ENCODE data around the gene HRAS. TPM values are rescaled to one million over a fixed set of nuclear protein-coding genes. Genes with fewer than 3 reads are reported as not detected.
A peak's percentile ranks its signal among the peaks of the same experiment; 100 is the strongest.

Gene HRAS
- total and polyA plus RNA-seq, 10 of the 15 experiments (the other 5 are each of a cell fraction or from before 2014, with no cell fraction given) = 2.8 to 72.4 (median 31.7) TPM

GRCh38 chr11:563812-564578, 28.6 kb upstream of the HRAS start:
- Histone ChIP-seq H2AFZ (ENCODE audit: control insufficient read depth, low read depth, low read length) (no peak overlapping the region), H3K27me3 (replicated peaks in 1 of 2; ENCODE audit: control insufficient read depth in 2 of 2, insufficient read depth in 2 of 2, low read length in 1 of 2) (no peaks in the 10 kb centered on the region; a peak in 1 of 4 replicates), H3K79me2 (ENCODE audit: control insufficient read depth, insufficient read depth, low read length) (peaks cover 30% of the 10 kb centered on the region), H3K9me3 (replicated peaks; ENCODE audit: control insufficient read depth, insufficient read depth, low read length) (no peaks in the 10 kb centered on the region), H3K4me3 (no peak overlapping the region), H3K4me2 (ENCODE audit: control insufficient read depth, insufficient read depth) (no peak overlapping the region), H3K9ac (ENCODE audit: control insufficient read depth, insufficient read depth, low read length) (no peak overlapping the region), H3K36me3 (ENCODE audit: control insufficient read depth in 2 of 2, insufficient read depth in 2 of 2, low read length in 1 of 2) (peaks cover 0 to 4% of the 10 kb centered on the region in 2 experiments; a peak in 1 of 4 replicates), H3K27ac (ENCODE audit: control insufficient read depth, insufficient read depth) (no peak overlapping the region), H3K4me1 (ENCODE audit: control insufficient read depth, insufficient read depth, low read length) (peaks cover 10% of the 10 kb centered on the region), H4K20me1 (ENCODE audit: control insufficient read depth, insufficient read depth) (no peaks in the 10 kb centered on the region)
- ChIA-PET SMC1A (ENCODE audit: uncharacterized antibody, unreplicated experiment) (no interaction called here), POLR2A (interaction anchor here (0.6 to 1.5 kb wide), 4 partner anchors 12 to 201 kb away, joined by 3 to 5 read pairs (median 4); partner anchors contain the start of gene PHRF1), RAD21 (ENCODE audit: unreplicated experiment) (interaction anchor here (0.7 kb wide), 1 partner anchor 9 kb away, joined by 3 read pairs; no protein-coding TSS in a partner anchor), CTCF (interaction anchor here (1.1 kb wide), 1 partner anchor 161 kb away, joined by 3 read pairs; no protein-coding TSS in a partner anchor)
- ATAC-seq = no peak
- no TSS peak for BruUV-seq (replicated peaks)
- FAIRE-seq = no peak
- DNase-seq (ENCODE audit: low read depth, low spot score) = no peak
- in situ Hi-C loops (cut with MboI) = no loop called here
- intact Hi-C loops (cut with micrococcal nuclease; ENCODE audit: unreplicated experiment) = no loop called here
- WGBS (ENCODE audit: insufficient coverage, insufficient replicate concordance, low lambda C conversion rate, missing lambda C conversion rate) = 85% methylated on average over 12 of the region's 12 CpGs
- TF ChIP-seq NFYA (IDR thresholded peaks at IDR 0.05; ENCODE audit: borderline replicate concordance, low read depth, low read length) = no peak
- peak; percentile 55; the same call in 1 of the 2 replicates for TF ChIP-seq POLR2AphosphoS2 (IDR thresholded peaks at IDR 0.05; ENCODE audit: low read depth, low read length)

- ChIA-PET POLR2A (interaction anchor here (1.1 kb wide), 1 partner anchor 24 kb away, joined by 3 read pairs; no protein-coding TSS in a partner anchor), SMC1A (ENCODE audit: uncharacterized antibody, unreplicated experiment) (no interaction called here), CTCF (interaction anchor here (1.1 kb wide), 1 partner anchor 162 kb away, joined by 3 read pairs; no protein-coding TSS in a partner anchor), RAD21 (ENCODE audit: unreplicated experiment) (interaction anchor here (0.7 kb wide), 1 partner anchor 8 kb away, joined by 3 read pairs; no protein-coding TSS in a partner anchor)
- Histone ChIP-seq H3K4me1 (ENCODE audit: control insufficient read depth, insufficient read depth, low read length) (peaks cover 10% of the 10 kb centered on the region), H2AFZ (ENCODE audit: control insufficient read depth, low read depth, low read length) (no peak overlapping the region), H3K9me3 (replicated peaks; ENCODE audit: control insufficient read depth, insufficient read depth, low read length) (no peaks in the 10 kb centered on the region), H4K20me1 (ENCODE audit: control insufficient read depth, insufficient read depth) (no peaks in the 10 kb centered on the region), H3K36me3 (ENCODE audit: control insufficient read depth in 2 of 2, insufficient read depth in 2 of 2, low read length in 1 of 2) (peaks cover 0 to 4% of the 10 kb centered on the region in 2 experiments; a peak in 1 of 4 replicates), H3K4me2 (ENCODE audit: control insufficient read depth, insufficient read depth) (no peak overlapping the region), H3K9ac (ENCODE audit: control insufficient read depth, insufficient read depth, low read length) (no peak overlapping the region), H3K4me3 (no peak overlapping the region), H3K79me2 (ENCODE audit: control insufficient read depth, insufficient read depth, low read length) (peaks cover 28% of the 10 kb centered on the region), H3K27me3 (replicated peaks in 1 of 2; ENCODE audit: control insufficient read depth in 2 of 2, insufficient read depth in 2 of 2, low read length in 1 of 2) (no peaks in the 10 kb centered on the region; a peak in 1 of 4 replicates), H3K27ac (ENCODE audit: control insufficient read depth, insufficient read depth) (no peak overlapping the region)
- in situ Hi-C loops (cut with MboI) (no loop called here), intact Hi-C loops (cut with micrococcal nuclease; ENCODE audit: unreplicated experiment) (no loop called here)
- BruUV-seq (replicated peaks) = no TSS peak
- TF ChIP-seq DPF2 (IDR thresholded peaks at IDR 0.05) (no peak), POLR2AphosphoS2 (IDR thresholded peaks at IDR 0.05; ENCODE audit: low read depth, low read length) (peak; percentile 66; the same call in 1 of the 2 replicates), NR2C1 (IDR thresholded peaks at IDR 0.05) (no peak), IRF3 (IDR thresholded peaks at IDR 0.05) (no peak), TCF3 (IDR thresholded peaks at IDR 0.05; ENCODE audit: borderline replicate concordance, insufficient read depth, low read depth, low read length) (no peak), BRCA1 (IDR thresholded peaks at IDR 0.05; ENCODE audit: low read depth, low read length) (no peak)
- no peak for FAIRE-seq
- no peak for ATAC-seq
- 86% methylated on average over 18 of the region's 18 CpGs for WGBS (ENCODE audit: insufficient coverage, insufficient replicate concordance, low lambda C conversion rate, missing lambda C conversion rate)
- no peak for DNase-seq (ENCODE audit: low read depth, low spot score)
Observed at GRCh38 chr11:563066-563811, 27.9 kb upstream of the HRAS start.
